CD4-positive, alpha-beta T cell treated with Interleukin-15 for 4 hours (primary cell): ENCODE measurements around the gene IGSF6.
"Not testable (repeated sequence)": the region's sequence is repeated elsewhere in the genome, so short reads cannot be mapped to it uniquely, and the experiment has no call there.

Experiments used
- DNase-seq: peaks from one replicate; pipeline ENCODE4 v3.0.0-alpha.2; 2020; ENCODE audit warnings: low spot score

IGSF6 gene

GRCh38 chr16:21628772-21629171, 23.6 kb downstream of the IGSF6 start:
- DNase-seq = no peak

DNA sequence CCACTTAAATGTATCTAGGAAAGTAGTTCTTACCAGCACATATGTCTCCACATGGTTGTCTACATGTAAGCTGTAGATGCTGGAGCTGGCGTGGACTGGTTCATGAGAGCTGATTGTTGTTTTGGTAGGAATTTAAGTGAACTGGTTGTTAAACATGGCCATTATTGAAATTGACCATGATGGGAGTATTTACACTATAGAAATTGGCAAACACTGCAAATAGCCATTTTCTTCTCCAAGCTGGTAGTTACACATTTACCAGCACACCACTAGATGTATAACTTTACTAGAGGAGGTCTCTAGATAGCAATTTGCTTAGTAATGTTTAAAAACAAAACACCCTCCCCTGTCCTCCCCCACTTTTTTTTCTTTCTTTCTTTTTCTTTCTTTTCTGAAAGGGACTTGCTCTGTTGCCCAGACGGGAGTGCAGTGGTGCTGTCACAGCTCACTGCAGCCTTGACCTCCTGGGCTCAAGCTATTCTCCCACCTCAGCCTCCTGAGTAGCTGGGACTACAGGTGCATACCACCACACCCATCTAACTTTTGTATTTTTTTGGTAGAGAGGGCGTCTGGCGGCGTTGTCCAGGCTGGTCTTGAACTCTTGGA, 24.2 kb downstream of the IGSF6 start:
- no peak for DNase-seq

- DNase-seq = peak; percentile 55
Observed at GRCh38 chr16:21626659-21627277, 25.6 kb downstream of the IGSF6 start.

GRCh38 chr16:21625026-21625425, 27.4 kb downstream of the IGSF6 start:
- DNase-seq = no peak

GRCh38 chr16:21622545-21622944, 29.9 kb downstream of the IGSF6 start:
- no peak for DNase-seq

GRCh38 chr16:21620592-21620991, 31.8 kb downstream of the IGSF6 start:
- DNase-seq = no peak

- no peak for DNase-seq
Observed at GRCh38 chr16:21619765-21620425, 32.5 kb downstream of the IGSF6 start.

GRCh38 chr16:21618281-21618680, 34.1 kb downstream of the IGSF6 start:
- no peak for DNase-seq

- DNase-seq = no peak
Observed at GRCh38 chr16:21617607-21618006, 34.8 kb downstream of the IGSF6 start.

- DNase-seq = no peak
Observed at GRCh38 chr16:21614896-21615295, 37.5 kb downstream of the IGSF6 start.

- no peak for DNase-seq
Observed at GRCh38 chr16:21613781-21614180, 38.6 kb downstream of the IGSF6 start.

DNA sequence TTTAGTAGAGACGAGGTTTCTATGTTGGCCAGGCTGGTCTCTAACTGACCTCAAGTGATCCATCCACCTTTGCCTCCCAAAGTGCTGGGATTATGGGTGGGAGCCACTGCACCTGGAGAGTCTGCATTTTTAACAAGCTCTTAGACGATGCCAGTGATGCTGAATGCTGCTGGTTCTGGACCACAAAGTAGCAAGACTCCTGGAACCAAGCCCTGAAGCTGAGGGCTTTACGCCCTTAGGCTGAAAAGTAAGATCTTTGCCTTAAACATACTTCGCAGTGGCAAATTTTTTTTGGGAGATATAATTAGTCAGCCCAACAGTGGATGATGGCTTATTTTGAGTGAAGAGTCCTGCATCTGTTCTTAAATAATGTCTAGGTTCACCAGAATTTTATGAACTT, 39.0 kb downstream of the IGSF6 start:
- no peak for DNase-seq

- DNase-seq = peak; percentile 66
Observed at GRCh38 chr16:21611556-21612384, 40.6 kb downstream of the IGSF6 start.

- no peak for DNase-seq
Observed at GRCh38 chr16:21611198-21611555, 41.2 kb downstream of the IGSF6 start.

- no peak for DNase-seq
Observed at GRCh38 chr16:21610766-21611165, 41.6 kb downstream of the IGSF6 start.

- no peak for DNase-seq
Observed at GRCh38 chr16:21610006-21610544, 42.3 kb downstream of the IGSF6 start.

DNA sequence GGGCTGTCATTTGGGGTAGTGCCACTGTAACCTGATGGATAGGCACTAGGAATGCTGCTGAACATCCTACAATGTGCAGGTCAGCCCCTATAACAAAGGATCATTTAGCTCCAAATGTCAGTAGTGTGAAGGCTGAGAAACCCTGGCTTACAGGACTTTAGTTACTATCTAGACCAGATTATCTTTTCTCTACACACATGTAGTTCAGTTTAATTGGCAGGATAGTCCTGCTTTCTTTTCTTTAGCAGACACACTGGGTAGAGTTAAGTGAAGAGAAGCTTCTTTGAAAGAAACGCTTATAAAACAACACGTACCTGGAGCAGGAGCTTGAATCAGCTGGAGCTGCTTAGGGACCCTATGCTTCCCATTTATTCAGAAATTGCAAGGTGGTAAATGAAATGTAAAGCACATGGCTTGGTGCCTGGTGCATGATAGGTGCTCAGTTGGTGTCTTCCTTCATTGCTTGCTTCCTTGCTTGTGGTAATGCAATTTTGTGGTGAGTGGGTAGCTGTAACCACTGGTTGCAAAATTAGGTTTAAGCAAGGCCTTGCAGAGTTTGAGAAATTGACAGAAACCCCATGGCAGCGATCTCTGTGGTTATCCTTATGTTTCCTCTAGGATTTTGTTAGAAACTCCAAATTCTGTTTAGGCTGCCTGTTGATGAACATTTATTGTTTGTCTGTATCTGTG, 43.6 kb downstream of the IGSF6 start:
- DNase-seq = peak; percentile 16

- DNase-seq = not testable (repeated sequence)
Observed at GRCh38 chr16:21605848-21606247, 46.6 kb downstream of the IGSF6 start.

DNA sequence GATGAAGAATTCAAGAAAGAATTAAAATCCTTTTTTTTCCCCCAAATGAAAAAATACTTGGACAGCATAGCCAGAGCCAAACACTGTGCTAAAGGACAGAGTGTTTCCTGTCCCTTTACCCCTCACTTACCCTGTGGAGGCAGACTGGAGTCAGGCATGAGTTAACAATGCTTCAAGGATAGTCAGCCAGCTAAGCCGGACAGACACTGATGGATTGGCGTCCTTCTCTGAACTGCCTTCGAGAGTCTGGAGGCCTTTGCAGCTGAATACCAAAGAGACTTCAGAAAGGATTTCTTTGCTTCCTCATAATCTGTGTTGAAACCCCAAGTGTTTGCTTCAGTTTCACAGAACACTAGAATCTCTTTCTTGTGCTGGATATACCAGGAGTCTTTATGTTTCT, 48.5 kb downstream of the IGSF6 start:
- no peak for DNase-seq

DNA sequence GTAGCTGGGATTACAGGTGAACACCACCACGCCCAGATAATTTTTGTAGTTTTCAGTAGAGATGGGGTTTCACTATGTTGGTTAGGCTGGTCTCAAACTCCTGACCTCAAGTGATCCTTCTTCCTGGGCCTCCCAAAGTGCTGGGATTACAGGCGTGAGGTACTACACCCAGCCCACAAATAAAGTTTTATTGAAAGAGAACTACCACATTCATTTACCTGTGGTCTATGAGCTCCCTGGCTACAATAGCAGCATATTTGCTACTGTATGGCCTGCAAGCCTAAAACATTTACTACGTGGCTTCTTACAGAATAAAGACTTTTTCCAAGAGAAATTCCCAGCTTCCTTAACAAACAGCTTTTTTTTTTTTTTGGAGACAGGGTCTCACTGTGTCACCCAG, 49.6 kb downstream of the IGSF6 start:
- no peak for DNase-seq

DNA sequence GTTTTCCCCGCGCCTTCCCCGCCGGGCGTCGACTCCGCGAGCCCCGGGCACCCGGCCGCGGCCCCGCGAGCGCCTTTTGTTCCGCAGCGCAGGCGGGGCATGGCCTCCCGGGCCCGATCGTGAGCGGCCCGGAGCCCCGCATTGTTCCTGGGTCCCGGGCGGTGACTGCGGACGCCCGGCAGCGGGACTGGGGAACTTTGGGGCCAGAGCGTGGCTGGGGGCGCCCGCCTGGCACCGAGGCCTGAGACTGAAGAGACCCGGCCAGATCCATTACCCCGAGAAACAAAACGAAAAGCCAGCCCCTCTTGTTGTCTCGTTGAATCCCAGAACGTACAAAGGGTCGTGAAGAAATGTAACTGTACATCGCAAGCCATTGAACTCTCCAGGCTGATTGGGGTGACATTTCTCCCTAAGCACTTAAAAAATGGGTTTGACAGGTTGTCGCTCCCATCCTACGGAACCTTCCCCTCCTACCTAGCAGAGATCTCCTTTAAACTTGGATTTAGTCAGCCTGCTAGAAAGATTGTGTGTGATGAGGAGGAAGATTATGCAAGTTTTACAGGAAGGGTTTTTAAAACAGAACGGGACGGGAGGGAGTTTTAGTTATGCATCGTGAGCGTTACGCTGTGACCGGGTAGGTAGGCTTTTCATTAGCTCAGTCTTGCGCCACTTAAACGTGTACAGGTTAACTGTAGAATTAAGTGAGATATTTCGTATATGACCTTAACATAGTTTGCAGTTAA, 52.2 kb downstream of the IGSF6 start:
- peak; percentile 34 for DNase-seq
